NCI-H1694 treated with DMSO at 0.1 percent for 48 hours (cell line): ENCODE results near the gene TAS2R50.
"Not testable (repeated sequence)": the region's sequence is repeated elsewhere in the genome, so short reads cannot be mapped to it uniquely, and the experiment has no call there.

Experiments used
- DNase-seq: peaks from one replicate; lab custom pipeline; 2025; lab: John Stamatoyannopoulos, UW

Gene TAS2R50, protein sequence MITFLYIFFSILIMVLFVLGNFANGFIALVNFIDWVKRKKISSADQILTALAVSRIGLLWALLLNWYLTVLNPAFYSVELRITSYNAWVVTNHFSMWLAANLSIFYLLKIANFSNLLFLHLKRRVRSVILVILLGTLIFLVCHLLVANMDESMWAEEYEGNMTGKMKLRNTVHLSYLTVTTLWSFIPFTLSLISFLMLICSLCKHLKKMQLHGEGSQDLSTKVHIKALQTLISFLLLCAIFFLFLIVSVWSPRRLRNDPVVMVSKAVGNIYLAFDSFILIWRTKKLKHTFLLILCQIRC

DNA sequence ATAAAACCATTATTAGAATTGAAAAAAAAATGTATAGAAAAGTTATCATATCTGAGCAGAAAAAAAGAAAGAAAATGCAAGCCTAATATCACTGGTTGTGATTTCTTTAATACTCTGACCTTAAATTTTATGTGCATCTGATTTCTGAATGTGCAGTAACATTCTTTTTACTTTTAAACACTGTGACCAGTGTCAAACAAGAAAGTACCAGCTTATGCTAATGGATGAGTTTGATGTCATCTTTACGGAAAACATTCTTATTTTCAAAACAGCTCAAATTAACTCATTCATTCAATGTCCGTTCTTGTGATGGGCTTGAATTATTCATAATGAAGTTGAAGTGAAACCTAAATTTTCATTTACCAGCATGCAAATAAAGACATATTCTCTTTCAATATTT, at the start of gene TAS2R50:
TAS2R50 (minus strand) TSS at position 101 of the 400 bp plus-strand sequence; CDS start at position 49, 52 bp downstream.
- DNase-seq = no peak

DNA sequence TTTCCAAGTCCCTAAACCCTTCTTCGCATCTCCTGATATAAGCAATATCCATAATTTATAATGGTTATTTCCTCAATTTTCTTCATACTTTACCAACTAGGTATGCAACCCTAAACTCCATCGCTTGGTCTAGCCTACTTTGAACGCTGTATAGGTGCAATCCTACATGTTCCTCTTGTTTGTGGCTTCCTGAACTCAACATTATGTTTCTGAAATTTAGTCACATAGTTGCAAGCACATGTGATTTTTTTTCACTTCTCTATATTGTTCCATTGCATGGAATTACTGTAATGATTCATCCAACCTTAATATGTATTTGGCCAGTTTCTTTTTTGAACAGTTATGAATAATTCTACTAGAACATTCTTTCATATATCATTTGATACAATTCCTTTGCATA, 47.2 kb upstream of the TAS2R50 start:
- DNase-seq = not testable (repeated sequence)

DNA sequence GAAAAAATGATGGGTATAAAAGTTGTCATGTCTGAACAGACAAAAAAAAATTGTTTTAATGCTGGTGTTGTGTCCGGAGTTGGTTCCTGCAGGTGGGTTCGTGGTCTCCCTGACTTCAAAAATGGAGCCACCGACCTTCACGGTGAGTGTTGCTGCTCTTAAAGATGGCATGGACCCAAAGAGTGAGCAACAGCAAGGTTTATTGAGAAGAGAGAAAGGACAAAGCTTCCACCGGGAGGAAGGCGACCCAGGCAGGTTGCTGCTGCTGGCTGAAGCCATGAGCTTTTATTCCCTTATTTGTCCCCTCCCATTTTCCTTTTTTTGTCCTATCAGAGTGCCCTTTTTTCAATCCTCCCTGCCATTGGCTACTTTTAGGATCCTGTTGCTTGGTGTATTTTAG, 44.6 kb upstream of the TAS2R50 start, which contains the start of gene TAS2R31:
TAS2R31 (minus strand) TSS at position 101 of the 400 bp plus-strand sequence; CDS start at position 29, 72 bp downstream.
- no peak for DNase-seq

DNA sequence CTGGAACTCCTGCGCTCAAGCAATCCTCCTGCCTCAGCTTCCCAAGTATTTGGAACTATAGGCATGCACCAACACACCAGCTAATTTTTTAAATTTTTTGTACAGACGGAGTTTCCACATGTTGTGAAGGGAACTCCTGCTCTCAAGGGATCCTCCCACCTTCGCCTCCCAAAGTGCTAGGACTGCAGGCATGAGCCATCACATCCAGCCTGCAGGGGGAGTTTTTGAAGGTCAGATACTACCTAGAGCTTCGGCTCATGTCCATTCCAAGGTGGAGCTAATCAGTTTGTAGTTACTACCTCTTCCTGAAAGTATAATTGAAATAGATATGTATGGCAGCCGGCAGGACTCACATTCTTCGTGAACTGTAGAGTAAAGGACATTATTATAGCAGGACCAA, 39.4 kb upstream of the TAS2R50 start:
- DNase-seq = no peak

DNA sequence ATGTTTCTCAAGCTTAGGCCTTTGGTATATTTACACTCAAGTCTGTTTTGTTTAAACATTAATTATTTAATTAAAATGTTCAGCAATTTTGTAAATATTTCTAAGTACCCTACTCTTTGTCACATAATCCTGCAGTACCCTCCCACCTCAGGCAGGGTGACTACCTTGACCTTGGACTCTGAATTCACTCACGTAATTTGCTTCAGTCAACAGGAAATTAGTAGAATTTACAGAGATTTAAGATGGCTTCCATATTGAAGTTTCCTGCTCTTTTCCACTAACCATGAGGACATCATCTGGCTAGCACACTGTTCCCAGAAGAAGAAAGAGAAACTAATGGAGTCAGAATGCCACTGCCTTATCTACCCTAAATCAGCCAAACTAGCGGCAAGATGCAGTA, 36.7 kb upstream of the TAS2R50 start:
- no peak for DNase-seq

DNA sequence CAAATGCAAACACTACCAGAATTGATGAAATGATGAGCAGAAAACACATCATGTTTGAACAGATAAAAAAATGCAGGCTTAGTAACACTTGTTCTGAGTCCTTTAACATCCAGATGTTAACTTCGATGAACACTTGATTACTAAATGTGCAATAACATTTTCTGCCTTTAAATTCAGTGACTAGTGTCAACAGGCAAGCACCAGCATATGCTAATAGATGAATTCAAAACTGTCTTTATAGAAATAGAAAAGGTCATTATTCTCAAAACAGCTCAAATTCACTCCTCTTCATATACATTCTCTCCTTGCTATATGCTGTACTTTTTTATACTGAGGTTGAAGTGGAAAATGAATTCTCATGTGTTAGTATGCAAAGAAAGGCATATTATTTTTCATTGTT, 35.8 kb upstream of the TAS2R50 start, which contains the start of gene TAS2R19:
TAS2R19 (minus strand) TSS at position 101 of the 400 bp plus-strand sequence; CDS start at position 52, 49 bp downstream.
- DNase-seq = no peak

DNA sequence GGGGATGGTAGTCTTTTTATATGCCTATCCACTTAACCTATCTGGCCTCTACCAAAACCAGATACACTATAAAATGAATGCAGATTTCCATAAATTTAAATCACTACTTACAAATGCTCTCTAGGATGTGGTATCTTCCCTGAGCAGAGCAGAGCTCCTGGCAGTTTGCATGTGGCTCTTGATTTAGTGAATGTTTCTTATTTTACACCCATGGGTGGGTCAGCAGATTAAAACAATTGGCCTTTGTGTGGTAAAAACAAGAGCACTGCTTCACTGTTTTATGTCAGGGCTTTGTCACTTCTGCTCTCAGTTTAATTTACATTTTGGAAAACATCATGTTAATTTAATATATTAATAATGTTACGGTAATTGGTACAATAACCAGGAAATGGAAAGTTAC, 30.2 kb upstream of the TAS2R50 start:
- DNase-seq = no peak

DNA sequence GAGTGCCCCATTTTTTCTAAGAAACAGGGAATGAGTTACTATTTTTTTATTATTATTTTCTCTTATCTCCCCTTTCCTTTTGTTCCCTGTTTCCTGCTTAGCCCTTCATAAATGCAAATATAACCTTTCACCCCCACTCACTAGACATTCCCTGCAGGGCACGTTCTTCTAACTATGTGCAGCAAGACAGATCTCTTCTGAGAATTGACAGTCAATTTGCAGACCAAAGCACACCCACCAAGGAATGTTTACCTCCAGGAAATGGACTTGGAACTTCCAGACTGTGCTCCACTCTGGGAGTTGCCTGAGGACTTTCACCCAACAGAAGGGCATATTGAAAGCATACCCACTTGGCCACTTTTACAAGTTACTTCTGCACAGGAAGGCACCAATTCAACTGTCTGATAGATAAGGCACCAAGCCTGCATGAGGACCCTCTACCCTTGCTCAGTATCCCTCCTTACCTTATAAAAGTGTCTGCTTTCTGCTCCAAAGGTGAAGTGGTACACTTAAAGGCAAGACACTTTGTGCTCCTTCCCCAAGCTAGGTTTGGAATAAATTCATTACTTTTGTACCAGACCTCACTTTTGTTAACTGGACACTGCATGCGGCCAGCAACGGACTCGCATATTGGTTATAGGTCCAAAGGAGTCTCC, 29.2 kb upstream of the TAS2R50 start:
- no peak for DNase-seq

DNA sequence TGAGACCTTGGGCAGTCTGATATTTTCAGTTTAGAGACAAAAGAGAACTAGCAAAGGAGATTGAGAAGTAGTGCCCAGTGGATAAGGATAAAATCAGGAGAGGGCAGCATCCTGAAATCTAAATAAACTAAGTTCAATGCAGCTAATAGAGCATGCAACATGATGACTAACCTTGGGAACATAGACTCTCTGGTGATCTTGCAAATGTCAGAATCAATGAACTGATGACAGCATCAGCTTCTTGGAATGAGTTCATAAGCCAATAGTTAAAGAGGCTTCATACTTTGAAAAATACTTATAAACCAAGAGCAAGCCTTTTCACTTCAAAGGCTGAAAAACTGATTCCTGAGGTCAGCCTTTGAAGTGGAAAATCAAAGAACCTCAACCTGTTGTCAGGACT, 27.5 kb upstream of the TAS2R50 start:
- no peak for DNase-seq

DNA sequence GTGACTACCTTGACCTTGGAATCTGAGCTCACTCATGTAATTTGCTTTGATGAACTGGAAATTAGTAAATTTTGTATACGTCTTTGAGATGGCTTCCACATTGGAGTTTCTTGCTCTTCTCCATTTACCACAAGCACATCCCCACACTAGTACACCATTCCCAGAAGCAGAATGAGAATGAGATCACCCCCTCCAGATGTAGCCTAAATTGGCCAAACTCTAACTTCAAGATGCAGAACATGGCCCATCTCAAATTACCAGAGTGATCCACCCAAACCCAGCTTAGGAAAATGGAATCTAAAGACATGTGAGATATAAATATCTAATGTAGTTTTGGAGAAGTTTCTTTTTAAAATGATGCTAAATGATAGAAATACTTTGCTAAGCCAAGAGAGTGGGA, 20.9 kb upstream of the TAS2R50 start:
- DNase-seq = no peak

DNA sequence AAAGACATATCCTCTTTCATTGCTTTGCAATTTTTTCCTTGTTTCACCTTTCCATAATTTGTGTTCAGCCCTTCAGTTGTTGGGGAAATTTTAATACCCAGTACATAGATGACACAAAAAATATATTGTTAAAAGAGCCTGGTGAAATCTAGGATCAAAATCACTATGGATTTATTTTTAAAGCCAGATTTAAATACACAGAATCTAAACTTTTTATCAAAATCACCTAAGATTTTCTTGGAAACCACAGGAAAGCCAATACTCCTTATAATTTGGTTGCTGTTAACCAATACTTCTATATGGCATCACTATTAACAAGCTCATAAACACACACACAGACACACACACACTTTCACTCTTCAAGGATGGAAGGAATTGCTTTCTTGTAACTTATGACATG, 11.5 kb upstream of the TAS2R50 start, which contains the start of gene TAS2R20:
TAS2R20 (minus strand) TSS at position 101 of the 400 bp plus-strand sequence. CDS start 429 bp downstream, outside the sequence.
- DNase-seq = no peak

DNA sequence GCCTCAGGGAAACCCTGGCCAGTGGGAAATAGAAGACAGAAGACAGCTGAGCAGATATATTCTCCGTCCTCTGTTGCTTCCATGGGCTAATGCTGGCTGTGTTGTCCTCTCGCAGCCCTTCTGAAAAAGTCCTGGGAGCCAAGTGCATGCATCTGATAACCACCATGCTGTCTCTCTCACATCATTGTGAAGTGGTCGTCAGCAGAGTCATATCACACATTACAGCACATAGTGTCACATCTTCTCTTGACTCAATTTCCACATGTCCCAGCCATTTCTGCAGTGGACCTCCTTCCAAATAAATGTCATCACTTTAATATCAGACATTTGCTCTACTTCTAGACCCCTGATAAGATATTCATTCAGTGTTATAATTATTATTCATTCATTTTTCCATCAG, 7.6 kb upstream of the TAS2R50 start:
- DNase-seq = no peak

DNA sequence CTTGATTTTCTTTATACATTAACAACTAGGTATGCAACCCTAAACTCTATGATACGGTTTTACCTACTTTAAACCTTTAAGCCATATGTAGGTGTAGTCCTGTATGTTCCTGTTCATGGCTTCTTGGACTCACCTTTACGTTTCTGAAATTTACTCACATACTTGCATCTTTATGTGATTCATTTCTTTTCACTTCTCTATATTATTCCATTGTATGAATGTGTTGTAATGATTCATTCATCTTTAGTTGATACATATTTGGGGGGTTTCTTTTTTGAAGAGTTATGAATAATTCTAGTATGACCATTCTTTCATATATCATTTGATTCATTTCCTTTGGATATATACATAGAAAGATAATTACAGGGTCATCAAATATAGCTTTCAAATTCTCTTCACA, 2.4 kb upstream of the TAS2R50 start:
- no peak for DNase-seq

DNA sequence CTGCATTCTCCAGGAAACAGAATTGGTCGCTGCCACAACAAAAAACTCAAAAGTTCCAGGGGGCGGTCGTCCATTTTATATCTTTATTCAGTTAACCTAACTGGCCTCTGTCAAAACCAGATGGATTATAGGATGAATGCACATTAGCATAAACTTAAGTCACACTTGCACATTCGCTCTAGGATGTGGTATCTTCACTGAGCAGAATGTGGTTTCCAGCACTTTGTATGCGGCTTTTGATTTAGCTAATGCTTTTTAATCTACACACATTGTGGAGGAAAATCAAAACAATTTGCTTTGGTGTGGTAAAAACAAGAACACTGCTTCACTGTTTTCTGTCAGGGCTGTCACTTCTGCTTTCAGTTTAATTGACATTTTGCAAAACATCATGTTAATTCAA, 4.5 kb downstream of the TAS2R50 start:
- no peak for DNase-seq

DNA sequence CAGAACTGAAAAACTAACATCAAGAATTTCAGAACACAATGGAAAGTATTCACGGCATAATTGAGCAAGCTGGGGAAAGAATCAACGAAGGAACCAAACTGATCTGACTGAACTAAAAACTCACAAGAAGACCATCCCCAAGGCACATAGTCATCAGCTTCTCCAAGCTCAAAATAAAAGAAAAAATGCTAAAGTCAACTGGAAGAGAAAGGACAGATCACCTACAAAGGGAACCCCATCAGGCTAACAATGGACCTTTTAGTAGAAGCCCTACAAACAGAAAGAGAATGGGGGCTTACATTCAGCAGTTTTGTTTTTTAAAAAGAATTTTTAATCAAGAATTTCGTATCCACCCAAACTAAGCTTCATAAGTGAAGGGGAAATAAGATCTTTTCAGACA, 11.7 kb downstream of the TAS2R50 start:
- no peak for DNase-seq

DNA sequence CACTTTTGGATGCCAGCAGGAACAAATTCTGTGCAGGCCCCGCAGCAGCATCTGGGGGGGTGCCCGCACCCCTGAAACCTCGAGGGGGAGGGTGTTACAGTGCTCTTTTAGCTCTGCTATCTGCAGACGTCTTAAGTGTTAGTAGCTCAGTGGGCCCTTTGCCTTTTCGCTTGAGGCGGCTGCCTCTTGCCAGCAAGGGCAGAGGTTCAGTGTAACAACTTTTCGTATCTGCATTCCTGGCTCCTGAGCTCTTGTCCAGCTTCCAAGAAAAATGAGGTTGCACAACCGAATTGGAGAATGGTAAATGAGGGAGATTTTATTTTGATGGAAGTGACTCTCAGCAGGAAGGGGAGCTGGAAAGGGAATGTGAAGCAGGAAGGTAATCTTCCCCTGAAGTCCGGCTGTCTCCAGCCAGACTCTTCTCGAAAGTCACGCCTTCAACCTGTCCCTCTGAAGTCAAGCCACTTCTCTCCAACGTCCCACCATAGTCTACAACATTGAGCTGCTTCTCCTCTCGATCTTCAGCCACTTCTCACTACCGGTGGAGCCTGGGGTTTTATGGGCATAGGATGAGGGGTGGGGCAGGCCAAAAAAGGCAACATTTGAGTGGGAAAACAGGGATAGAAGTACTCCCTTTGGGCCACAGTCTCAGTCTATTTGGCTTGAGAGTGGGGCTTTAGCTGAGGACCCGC, 17.8 kb downstream of the TAS2R50 start:
- DNase-seq = no peak

DNA sequence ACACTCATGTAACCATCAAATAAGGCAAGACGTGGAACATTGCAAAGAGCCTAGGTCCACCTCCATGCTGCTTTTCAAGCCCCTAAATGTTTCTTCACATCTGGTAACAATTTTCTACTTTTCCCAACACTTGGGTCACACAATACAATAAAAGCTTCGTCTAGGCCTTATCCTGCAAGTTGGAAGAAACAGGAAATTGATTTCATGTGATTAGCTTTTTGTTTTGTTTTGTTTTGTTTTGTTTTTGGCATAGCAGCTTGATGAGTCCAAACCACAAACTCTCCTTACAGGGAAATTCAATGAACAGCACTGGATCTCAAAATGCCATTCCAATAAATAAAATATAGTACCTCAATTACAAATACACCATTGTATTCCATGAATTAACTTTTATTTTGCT, 19.3 kb downstream of the TAS2R50 start:
- no peak for DNase-seq

DNA sequence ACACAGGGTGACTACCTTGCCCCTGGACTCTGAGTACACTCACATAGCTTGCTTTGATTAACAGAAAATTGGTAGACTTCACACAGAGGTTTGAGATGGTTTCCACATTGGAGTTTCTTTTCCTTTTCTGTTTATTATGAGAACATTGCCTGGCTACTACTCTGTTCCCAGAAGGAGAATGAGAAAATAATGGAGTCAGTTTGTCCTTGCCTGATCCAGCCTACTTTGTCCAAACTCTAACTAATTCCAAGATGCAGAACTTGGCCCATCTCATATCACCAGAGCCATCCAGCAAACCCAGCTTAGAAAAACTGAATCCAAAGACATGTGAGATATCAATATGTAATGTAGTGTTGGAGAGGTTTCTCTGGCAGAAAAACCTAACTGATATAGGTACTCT, 20.4 kb downstream of the TAS2R50 start:
- DNase-seq = no peak

DNA sequence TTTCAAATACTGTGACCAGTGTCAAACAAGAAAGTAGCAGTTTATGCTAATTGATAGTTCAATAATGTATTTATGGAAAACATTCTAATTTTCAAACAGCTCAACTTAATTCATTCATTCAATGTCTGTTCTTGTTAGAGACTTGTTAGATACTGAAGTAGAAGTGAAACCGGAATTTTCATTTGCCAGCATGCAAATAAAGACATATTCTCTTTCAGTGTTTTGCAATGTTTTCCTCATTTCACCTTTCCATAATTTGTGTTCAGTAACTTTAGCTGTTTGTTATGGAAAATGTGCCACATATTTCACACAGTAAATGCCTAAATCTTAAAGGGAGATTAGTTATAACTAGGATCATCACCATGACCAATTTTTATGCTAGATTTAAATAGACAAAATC, 21.2 kb downstream of the TAS2R50 start:
- DNase-seq = no peak

DNA sequence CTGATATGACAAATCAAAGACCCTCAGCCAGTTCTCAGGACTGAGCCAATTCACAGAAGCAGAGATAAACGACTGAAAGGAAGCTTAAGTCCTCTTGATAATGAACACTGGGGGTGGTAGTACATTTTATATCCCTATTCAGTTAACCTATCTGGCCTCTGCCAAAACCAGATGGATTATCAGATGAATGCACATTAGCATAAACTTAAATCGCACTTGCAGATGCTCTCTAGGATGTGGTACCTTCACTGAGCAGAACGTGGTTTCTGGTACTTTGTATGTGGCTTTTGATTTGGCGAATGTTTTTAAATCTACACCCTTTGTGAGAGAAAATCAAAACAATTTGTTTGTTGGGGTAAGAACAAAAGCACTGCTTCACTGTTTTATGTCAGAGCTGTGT, 26.5 kb downstream of the TAS2R50 start:
- no peak for DNase-seq

DNA sequence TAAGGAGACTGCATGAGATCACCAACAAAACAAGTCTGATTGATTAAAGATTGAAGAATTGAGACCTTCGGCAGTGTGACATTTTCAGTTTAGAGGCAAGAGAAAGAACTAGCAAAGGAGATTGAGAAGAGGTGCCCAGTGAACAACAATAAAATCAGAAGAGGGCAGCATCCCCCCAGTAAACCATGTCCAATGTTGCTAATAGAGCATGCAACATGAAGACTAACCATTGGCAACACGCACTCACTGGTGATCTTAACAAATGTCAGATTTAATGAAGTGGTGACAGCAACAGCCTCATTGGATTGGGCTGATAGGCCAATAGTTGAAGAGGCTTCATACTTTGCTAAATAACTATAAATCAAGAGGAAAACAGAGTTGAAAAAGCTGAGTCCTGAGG, 26.9 kb downstream of the TAS2R50 start:
- no peak for DNase-seq

DNA sequence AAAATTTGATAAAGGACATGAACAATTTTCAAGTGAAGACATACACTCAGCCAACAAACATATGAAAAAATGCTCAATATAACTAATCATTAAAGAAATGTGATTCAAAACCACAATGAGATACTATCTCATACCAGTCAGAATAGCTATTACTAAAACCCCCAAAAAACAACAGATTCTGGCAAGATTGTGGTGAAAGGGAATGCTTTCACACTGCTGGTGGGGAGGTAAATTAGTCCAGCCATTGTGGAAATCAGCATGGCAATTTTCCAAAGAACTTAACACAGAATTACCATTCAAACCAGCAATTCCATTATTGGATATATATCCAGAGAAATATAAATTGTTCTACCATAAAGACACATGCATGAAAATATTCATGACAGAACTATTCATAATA, 29.0 kb downstream of the TAS2R50 start:
- DNase-seq = no peak

DNA sequence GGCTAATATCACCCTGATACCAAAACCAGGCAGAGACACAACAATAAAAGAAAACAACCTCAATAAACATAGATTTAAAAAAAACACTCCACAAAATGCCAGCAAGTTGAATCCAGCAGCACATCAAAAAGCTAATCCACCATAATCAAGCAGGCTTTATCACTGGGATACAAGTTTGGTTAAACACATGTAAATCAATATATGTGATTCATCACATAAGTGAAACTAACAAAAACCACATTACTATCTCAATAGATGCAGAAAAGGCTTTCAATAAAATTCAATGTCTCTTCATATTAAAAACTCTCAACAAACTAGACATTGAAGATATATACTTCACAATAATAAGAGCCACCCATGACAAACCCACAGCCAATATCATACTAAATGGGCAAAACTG, 30.6 kb downstream of the TAS2R50 start:
- DNase-seq = no peak
